ENCODE results near the gene ZNF407.

GRCh38 chr18:75070235-75070624 is 472.6 kb downstream of the ZNF407 start:
- TF ChIP-seq CTCF (IDR thresholded peaks at IDR 0.05; ENCODE audit: low read depth, low read length, poor library complexity, severe bottlenecking): no peak
- TF ChIP-seq EZH2phosphoT487 (IDR thresholded peaks at IDR 0.05; ENCODE audit: borderline replicate concordance, low read length): no peak
